HG02870 (cell line): ENCODE data around the gene APOBEC2.
"Not testable (repeated sequence)": the region's sequence is repeated elsewhere in the genome, so short reads cannot be mapped to it uniquely, and the experiment has no call there.

Experiments used
- ATAC-seq: cut with Tn5 transposase; IDR thresholded peaks from one replicate; pipeline ENCODE4 v1.9.1; 2021; ENCODE audit warnings: mild to moderate bottlenecking, moderate library complexity; ENCODE audit not compliant: unreplicated experiment

Gene APOBEC2

DNA sequence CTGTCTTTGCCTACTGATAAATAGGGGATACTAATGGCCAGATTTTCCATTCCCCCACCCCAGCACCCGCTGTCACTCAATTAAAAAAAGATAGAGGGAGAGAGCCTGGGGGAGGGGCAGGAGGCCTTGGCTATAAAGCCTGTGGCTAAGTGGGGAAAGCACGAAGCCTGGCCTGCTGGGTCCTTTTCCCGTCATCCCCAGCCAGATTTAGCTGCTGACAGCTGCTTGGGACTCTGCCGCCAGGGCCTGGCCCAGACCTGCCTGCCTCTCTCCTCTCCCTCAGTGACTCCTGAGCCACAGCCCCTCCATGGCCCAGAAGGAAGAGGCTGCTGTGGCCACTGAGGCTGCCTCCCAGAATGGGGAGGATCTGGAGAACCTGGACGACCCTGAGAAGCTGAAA is at the start of gene APOBEC2:
Gene APOBEC2, plus strand, starts transcription at position 162 of the 400 bp plus-strand sequence. Its CDS starts 146 bp downstream, at position 308.
- no peak for ATAC-seq

GRCh38 chr6:41006217-41006616 is 46.8 kb upstream of the APOBEC2 start:
- ATAC-seq = not testable (repeated sequence)

GRCh38 chr6:41006980-41007379 is 46.0 kb upstream of the APOBEC2 start:
- ATAC-seq = not testable (repeated sequence)

GRCh38 chr6:41008011-41008410 is 45.0 kb upstream of the APOBEC2 start:
- no peak for ATAC-seq

GRCh38 chr6:41009669-41010068 is 43.3 kb upstream of the APOBEC2 start:
- no peak for ATAC-seq

GRCh38 chr6:41011673-41012072 is 41.3 kb upstream of the APOBEC2 start:
- no peak for ATAC-seq

- no peak for ATAC-seq
Measured at GRCh38 chr6:41013466-41014153, 39.4 kb upstream of the APOBEC2 start.

DNA sequence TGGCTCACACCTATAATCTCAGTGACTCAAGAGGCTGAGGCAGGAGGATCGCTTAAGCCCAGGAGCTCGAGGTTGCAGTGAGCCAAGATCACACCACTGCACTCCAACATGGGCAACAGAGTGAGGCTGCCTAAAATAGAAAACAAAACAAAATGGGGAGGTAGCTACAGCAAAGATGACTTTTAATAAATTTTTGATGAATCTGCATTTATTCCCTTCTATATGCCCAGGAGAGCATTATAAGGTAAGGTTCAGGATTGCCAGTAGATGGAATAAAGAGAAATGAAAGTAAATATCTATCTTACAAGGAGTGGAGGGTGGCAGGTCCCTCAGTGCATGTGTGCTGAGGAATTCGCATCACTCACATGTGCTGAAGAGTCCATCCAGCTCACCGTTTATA is 38.2 kb upstream of the APOBEC2 start:
- ATAC-seq = no peak

- ATAC-seq = not testable (repeated sequence)
Measured at GRCh38 chr6:41015860-41016259, 37.1 kb upstream of the APOBEC2 start.

- ATAC-seq = no peak
Measured at GRCh38 chr6:41017663-41018062, 35.3 kb upstream of the APOBEC2 start.

DNA sequence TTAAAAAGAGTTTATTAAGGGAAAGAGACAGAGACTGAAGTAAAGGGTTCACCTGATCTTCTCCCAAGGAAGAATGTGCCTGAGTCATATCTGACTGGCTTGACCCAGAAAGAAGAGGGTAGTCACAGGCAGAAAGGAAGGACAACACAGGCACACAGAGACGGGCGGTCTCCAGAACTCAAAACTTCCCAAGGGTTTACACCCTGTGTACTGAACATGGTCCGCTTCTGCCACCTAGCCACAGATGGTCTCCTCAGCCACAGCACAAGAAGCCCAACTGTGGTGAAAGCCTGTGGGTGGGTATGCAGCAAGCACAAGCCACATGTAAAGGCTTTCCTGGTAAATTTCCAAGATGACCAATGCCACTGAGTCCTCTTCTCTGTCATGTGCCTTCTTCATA is 31.2 kb upstream of the APOBEC2 start:
- no peak for ATAC-seq

GRCh38 chr6:41022294-41022693 is 30.7 kb upstream of the APOBEC2 start:
- ATAC-seq = no peak

- no peak for ATAC-seq
Measured at GRCh38 chr6:41023114-41023513, 29.9 kb upstream of the APOBEC2 start.

GRCh38 chr6:41025966-41026530 is 27.0 kb upstream of the APOBEC2 start:
- no peak for ATAC-seq

DNA sequence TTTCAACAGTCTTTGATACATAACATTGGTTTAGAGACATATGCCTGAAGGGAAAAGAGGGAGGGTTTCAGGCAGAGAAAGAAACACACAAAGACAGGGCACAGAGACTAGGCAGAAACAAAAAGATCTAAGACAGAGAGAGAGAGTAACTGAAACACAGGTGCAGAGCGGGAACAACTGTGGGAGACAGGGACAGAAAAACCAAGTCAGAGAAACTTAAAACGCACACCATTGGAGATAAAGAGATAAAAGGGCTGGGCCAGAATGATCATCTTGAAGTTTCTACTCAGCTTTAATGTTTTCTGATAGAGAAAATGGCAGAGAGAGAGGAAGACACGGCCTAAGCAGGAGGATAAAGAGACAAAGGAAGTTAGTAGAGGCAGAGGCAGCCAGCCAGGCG is 25.8 kb upstream of the APOBEC2 start:
- ATAC-seq = no peak

GRCh38 chr6:41027799-41028560 is 25.0 kb upstream of the APOBEC2 start:
- ATAC-seq = peak; percentile 73

DNA sequence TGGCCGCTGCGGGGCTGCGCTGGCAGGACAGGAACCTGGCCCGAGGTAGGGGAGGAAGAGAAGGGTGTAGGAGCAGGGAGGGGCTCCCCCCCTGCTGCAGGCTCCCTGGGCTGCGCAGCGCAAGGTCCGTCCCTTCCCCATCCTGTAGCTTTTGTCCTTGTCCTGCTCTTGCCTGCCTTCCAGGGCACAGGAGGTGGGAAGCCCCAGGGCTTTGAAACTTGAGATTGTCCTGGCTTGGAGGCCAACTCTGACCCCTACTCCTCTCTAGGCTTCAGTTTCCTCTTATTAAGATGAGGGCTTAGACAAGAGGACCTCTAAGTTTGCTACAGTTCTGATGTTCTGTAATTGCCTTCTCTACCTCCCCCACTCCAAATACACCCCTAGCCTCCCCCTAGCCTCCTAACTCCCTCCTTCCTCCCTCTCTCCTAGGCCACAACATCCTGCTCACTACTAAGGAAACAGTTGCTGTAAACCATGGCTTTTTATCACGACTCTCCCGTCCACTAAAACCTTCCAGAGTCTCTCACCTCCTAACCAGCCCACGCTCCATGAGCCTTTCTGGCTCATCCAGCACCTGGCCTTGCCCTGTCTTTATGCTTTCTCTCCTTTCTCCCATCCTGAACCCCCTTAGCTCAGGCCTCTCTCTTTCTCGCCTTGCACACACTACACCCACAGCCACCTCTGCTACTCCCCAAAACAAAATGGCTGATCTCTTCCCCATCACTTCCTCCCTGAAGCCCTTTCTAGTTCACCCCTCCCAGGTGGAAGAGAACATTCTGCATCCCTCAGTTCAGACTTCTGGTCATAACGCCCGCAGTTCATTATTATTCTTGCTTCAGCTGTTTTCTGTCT is 24.2 kb upstream of the APOBEC2 start:
- ATAC-seq = peak; percentile 38

DNA sequence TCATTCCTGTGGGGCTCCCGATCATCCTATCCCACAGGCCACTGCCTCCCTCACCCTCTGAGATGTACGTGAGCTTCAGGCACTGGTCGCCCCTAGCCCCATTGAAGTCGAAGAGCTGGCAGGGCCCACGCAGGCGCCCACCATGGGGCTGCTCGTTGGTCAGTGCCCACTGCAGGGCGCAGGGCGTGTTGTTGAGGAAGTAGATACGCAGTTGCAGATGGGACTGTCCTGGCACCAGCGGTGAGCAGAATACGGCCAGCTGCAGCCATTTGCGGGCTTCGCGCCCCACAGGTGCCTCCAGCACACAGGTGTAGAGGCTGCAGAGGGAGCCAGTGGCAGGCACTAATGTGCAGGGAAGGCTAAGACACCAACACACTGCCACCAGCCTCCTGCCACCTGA is 20.2 kb upstream of the APOBEC2 start:
- ATAC-seq = no peak

GRCh38 chr6:41033776-41034175 is 19.2 kb upstream of the APOBEC2 start:
- no peak for ATAC-seq

DNA sequence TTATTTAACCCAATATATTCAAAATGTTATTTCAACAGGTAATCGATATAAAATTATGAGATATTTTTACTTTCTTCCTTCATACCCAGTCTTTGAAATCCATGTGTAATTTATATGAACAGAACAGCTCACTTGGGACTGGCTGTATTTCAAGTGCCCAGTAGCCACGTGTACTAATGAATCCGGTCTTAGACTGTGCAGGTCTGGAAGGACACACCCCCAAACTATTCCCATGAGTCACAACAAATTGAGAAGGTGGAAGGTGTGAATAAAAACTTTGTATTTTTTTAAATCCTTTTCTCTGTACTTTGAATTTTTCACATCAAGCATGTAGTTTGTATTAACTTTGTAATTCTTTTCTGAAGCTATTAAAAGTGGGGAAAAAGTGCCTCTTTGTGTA is 16.8 kb upstream of the APOBEC2 start:
- no peak for ATAC-seq

GRCh38 chr6:41036601-41037000 is 16.4 kb upstream of the APOBEC2 start:
- no peak for ATAC-seq
